GM11168 (cell line): ENCODE measurements around the gene GNA12.
"Not testable (repeated sequence)": the region's sequence is repeated elsewhere in the genome, so short reads cannot be mapped to it uniquely, and the experiment has no call there.

ENCODE experiments used
- in situ Hi-C: fragments of 300-500 bp; cut with MboI; formaldehyde crosslinking; loops from one replicate; pipeline ENCODE4 v1.12.0; 2022; ENCODE audit warnings: low sequenced_read_pairs; ENCODE audit not compliant: unreplicated experiment

The GNA12 gene

DNA sequence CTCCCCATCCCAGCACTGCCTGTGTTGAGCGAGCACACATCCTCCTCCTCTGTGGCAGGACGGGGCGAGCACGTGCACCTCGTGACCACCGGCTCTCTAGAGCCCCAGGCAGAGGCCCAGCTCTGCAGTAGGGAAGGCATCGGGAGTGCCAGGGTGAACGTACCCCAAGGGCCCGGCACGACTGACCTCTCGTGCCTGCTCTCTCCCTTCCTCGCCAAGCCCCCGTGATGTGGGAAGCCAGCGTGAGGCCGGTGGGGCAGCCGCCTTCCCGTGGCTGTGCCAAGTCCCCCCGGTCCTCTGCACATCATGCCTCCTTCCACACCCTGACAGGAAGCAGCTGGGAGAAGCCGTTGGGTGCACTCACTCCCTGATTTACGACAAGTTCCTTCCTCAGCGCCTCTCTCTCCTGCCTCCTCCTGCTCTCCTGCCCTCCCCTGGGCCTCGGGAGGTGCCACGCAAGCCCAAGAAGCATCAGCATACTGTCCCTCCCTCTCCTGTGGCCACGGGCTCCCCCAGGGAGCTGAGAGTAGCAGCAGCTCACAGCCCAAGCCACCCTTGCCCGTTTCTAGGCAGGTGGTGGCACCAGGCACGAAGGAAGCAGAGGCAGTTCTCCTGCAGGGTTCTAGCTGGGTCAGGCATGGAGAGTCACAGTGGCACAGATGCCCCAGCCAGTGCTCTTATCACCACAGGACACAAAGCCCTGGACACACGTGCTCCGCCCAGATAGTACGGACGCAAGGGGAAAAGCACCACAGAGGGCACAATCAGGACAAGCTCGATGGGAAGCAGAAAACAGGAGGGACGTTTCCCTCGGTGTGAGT, 109.1 kb downstream of the GNA12 start:
- in situ Hi-C loops = no loop called here

DNA sequence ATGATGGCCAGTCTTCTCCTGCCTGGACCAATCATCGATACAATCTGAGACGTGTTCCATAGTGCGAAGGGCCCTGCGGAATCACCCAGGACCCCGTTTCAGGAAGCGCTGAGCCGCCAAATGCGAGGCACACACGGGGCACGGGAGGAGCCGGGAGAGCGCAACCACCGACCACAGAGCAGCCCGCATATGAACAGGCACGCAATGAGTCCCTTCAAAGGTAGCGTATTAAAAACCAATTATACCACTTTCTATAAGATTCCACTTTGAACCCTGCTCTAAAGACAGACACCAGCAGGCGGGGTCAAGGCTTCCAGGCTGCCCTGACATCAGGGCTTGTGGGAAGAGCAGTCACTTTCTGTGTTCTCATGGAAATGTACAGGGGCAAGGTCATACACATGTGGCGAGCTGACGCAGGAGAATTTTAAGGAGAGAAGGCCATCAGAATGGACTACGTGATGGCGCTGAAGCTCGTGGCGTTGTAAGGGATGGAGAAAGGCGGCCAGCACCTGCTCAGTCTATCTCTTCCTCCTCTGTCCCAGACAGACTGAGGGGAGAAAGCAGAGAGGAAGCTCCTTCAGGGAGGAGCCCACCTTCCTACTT, 109.9 kb downstream of the GNA12 start:
- in situ Hi-C loops = no loop called here

DNA sequence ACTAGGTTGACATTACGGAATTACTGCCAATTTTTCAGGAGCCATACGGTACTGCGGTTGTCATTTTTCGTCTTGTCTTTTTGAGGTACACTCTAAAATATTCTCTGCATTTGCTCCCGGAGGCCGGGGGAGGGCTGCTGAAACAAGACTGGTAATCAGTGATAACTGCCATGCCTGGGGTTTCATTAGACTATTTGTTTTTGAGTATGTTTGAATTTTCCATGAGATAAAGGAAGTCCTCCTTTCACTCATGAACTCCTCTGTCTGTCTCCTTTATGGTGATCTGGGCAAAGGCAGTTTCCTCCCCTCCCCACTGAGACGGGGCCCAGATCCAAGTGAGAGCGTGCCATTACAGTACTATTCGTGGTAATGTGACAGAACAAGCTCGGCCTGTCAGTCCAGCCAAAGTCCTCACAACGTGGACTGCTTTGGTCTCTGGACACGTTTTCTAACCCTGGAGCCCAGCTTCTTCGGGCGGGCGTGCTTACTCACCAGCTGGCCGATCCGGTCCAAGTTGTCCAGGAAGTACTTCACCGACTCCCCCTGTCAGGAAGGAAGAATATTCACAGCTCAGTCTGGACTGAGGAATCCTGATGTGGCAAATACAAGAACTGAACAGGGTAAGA, 111.0 kb downstream of the GNA12 start:
- in situ Hi-C loops = no loop called here

DNA sequence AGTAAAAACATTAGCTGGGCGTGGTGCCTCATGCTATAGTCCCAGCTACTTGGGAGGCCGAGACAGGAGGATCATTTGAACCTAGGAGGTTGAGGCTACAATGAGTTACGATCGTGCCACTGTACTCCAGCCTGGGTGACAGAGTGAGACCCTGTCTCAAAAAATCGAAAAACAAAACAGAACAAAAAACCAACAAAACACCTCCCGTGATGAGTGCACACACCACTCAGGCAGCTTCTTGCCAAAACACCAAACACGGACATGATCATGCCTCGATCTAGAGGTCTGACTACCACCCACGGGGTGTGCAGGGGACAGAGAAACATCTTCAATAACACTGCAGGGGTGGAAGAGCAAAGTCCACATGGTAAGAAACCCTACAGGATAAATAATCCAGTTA, 111.7 kb downstream of the GNA12 start:
- in situ Hi-C loops = no loop called here

DNA sequence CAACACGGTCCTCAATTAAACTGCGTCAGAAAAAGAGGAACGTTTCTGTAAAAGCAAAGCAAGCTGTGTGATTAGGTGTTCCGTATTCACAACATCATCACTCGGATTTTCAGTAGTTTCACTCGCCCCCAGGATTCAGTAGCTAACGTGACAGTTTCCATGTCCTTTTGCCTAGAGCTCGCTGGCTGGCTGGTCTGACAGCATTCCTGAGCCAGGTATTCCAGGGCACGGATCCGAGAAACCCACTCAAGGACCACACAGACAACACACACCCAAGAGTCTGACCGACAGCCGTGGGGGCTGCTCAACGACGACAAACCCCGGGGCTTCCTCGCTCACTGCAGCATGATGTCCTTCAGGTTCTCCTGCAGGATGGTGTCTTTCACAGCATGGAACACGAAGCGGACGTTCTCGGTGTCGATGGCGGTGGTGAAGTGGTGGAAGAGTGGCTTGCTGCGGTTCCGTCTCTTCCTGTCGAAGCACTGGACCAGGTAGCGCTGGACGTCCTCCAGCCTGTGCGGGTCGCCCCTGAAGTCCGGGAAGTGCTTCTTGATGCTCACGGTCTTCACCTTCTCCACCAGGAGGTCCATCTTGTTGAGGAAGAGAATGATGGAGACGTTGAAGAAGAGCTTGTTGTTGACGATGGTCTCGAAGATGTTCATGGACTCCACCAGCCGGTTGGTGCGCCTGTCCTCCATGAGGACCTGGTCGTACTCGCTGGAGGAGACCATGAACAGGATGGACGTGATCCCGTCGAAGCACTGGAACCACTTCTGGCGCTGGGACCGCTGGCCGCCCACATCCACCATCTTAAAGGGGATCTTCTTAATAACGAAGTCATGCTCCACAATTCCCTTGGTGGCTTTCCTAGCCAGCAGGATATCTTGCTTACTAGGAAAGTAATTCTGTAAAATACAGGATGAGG, 113.0 kb downstream of the GNA12 start:
- in situ Hi-C loops = no loop called here

DNA sequence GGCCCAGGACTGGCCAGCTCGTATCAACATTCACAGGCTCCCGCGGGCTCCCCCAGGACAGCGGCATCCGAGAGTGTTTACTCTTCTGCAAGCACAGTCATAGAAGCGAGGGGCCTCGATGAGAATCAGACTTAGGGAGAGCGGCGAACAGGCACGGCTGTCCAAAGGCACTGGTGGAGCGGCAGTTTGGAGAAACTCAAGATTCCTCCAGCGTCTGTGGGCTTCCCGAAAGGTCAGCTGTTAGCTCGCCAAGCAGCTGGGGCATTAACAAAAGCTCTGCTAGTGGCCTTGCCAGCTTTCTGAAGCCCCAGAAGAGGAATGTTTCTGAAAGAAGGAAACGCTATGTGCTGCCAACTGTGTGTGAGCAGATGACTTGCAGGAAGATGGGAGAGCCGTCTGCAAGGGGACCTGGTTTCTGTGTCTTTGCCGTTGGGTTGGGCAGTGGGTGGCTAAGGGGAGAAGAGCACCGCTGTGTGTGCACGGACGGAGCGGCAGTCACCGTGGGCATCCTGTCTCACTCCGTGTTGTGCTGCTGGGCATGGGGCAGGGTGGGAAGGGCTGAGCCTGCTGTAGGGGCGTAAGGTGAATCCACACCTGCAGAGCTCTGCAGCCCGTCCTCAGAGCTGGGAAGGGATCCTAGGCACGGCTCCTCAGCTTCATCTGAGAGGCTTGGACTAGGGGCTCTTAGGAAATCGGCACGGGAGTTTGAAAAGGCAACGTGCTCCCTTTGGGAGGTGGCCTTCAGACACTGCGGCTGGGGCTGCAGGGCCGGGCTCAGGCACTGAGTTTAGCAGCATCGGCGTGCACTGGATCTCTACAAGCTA, 114.0 kb downstream of the GNA12 start:
- in situ Hi-C loops = no loop called here

DNA sequence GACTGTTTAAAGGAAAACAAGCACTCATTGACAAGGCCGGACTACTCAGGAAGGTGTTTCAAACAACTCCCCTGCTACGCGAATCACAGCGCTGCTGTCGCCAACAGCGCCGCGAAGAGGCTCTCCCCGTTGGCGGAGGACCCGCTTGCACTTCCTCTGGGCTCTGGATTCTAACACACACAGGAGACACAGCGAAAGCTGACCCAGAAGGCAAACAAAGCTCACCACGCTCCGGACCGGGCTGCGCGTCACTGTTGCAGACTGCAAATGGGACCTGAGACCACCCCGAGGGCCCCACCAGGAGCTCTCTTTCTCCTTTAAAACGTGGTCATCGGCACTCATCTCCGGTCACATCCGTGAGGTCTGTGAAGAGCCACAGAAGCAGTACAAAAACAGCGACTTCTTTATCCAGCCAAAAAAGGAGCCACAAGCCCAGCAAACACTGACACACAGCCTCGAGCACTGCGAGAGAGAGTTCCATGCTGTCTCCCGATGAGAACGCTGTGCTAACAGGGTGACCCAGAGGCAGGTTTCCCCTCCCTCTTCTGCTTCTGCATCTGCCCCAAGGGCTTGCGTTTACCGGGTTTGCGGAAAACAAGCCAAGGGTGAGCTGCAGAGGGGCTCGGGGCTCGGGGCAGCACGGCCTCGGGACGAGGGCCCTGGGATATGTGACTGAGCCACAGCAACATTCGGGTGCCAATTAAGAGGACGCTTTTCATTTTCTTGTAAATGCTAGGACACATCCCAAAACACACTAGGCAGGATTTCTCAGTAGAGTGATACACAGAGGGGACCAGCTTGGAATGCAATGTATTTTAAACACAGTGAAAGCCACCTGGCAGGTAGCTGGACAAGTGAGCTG, 114.8 kb downstream of the GNA12 start:
- in situ Hi-C loops = no loop called here

DNA sequence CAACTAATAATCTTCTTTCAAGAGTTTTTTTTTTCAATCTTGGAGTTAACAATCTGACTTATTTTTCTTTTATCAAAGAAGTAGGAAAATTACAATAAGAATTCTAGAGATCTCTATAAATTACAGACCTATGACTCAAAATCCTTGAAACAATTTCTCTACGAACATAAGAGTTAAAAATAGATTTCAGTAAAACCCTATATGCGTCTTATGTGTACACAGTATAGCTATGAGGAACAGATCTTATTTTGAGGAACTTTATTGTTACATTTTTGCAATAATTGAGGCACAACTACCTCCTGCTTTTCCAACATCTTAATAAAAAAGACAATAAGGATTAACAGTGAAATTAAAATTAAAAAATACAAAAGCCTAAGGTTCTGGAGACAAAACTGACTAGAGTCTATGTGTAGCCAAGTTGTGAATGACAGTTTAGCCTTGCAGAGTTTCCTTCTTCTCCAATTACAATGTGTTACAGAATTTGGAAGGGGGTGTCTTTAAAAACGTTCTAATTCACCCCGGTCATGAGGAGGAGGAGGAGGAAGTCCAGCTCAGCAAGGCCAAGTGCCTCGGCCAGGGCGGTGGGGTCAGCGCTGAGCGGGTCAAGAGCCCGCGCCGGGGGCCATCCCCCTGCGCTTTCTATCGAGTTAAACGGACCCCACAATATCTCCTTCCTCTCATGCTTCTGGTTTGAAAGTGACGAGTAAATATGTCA, 115.6 kb downstream of the GNA12 start:
- in situ Hi-C loops = no loop called here

DNA sequence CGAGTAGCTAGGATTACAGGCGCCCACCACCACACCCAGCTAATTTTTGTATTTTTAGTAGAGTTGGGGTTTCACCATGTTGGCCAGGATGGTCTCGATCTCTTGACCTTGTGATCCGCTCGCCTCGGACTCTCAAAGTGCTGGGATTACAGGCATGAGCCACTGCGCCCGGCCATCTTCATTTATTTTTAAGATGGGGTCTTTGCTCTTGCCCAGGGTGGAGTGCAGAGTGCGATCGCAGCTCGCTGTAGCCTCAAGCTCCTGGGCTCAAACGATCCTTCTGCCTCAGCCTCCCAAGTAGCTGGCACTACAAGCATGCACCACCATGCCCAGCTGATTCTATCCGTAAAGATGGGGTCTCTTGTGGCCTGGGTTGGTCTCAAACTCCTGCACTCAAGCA, 116.9 kb downstream of the GNA12 start:
- in situ Hi-C loops = not testable (repeated sequence)

DNA sequence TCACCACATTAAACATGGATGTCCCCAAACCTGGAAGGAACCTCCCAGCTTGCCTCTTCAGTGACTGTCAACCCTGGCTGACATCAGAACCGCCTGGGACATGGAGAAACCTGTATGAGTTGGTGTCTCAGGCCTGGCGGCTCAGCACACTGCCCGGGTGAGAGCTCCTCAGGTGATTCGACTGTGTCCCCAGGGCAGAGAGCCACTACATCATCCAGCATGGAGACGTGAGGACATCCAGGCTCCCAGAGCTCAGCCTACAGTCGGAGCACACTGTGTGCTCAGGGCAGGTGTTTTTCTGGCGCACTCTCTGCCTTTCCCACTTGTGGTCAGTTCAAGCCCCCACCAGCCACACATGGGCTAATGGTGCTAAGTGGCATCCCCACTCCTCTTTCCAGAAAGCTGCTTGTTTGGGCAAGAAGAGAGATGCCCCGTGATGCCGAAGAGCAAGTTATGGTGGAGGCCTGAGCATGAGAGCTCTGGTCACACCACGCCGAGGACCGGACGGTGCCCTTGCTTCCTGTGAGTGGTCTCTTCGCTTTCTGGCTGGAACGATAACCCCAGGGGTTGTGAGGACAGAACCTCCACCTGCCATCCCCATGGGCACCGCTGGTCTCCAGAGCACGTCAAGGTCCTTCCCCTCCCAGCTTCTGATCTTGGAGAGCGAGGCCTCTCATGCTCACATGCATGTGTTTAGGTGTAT, 117.6 kb downstream of the GNA12 start:
- in situ Hi-C loops = no loop called here

DNA sequence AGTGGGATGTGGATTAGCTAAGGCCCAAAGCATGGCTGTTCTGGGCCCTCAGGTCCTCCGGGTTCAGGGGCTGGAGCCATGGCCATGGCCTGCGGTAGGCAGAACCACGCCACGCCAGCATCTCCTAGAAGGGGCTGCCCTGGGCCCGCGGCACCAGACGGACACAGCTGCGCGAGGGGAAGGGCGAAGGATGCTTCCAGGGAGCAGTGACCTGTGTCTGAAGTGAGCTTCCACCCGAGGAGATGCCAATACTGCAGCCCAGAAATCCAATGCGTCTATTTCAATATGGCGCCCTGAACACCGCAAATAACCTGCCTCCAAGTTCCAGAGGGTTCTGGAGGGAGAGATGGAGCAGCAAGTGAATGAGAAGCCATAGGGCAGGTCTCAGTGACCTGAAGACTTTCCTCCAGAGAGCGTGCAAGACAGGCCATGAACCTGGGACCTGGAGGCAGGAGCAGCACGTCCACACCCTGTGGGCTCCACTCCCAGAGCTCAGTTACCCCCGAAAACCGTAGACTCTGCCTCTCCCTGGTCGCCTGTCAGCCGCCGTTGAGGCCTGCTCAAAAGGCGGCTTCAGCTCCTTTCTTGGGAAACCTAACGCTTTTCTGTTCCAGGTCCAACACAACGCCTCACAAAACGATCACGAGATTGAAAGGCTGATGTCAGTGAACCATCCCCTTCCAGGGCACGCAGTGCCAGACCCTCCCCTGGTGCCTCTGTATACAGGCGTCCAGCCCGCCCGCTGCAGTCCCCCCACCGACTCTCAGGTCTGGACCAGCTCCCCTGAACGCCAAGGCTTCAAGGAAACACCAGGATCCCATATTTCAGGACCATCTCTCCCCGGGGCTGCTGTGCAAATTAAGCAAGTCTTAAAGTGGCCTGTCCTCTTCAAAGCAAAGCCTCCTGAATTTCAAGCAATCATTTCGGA, 118.7 kb downstream of the GNA12 start:
- in situ Hi-C loops = no loop called here

DNA sequence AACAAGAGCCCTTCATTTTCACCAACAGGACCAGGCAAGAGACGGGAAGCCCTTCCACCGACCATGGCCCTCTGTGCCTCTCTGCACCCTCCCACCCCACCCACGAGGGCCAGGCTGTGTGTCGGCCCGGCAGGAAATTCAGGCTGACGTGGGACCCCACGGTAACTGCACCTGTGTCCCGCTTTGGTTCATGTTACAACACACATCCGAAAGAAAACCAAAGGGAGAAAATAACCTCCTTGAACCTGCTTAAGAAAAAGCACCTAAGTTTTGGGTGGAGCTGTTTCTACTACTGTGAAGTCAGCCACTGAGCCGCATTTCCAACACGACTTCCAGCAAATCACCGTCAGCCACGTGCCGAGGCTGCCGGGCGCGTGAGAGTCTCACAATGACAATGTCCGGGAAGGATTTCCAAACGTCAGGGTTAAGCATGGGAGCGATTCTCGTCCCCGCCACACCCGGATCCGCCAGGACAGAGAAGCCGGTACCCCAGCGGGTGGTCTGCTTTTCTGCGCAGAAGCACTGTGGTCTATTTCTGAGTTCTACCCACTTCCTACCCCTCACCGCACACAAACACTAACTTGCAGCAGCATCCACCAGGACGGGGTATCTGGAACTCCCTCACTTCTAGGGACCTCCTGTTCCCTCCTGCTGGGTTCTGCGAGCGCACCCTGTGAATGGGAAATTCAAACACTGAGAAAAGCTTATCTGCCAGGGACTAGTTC, 119.5 kb downstream of the GNA12 start:
- in situ Hi-C loops = no loop called here

DNA sequence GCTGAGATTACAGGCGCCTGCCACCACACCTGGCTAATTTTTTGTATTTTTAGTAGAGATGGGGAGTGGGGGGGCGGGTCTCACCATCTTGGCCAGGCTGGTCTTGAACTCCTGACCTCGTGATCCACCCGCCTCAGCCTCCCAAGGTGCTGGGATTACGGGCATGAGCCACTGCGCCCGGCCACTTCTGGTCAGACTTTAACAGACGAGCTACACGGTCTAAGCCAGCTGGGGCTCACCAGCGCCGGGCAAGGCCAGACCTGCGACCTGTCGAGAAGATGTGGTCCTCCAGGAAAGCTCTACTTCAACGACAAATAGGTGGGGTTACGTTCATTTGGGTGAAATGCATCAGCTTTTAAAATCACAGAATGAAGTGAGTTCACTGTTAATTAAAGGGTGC, 120.1 kb downstream of the GNA12 start:
- in situ Hi-C loops = not testable (repeated sequence)

DNA sequence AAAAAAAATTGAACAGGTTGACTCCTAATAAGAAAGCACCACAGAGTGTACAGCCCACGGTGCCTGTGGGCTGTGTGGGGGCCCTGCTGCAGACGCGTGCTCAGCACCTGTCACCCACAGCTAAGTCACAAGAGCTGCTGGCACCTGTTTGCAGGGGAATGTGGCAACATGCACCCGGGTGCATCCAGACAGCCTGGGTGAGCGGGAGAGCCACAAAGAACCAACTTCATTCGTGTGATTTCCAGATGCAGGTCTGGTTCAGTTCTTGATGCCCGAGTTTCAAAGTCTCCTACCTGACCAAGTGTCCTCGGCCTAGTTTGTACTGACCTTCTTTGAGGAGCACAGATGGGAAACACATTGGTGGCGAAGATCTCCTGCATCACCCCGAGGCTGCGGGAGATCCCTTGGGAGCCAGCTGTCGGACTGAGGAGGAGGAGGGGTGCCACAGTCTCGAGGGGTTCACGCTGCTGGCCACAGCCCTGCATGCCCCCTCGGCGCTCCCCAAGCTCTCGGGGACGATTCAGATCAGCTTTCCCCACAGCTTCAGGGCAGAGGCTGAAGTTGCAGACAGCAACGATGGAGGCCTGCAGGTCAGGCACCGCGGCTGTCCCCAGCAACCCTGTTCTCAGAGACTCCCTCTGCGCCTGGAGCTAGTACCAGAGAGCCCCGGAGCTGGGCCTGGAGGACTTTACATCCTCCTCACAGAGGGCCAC, 120.8 kb downstream of the GNA12 start:
- in situ Hi-C loops = no loop called here

DNA sequence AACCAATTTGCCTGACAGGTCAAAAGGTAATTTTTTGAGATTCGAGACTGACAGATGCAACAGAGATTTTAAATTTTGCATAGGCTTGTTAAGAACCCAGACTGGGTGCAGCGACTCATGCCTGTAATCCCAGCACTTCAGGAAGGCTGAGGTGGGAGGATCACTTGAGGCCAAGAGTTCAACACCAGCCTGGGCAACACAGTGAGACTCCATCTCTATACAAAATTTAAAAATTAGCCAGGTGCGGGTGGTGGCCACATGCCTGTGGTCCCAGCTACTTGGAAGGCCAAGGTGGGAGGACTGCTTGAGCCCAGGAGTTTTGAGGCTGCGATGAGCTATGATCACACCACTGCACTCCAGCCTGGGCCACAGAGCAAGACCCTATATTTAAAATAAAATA, 121.5 kb downstream of the GNA12 start:
- in situ Hi-C loops = no loop called here
